ENCODE data around the gene ARID4B.

GRCh38 chr1:235149824-235150223 is 178.2 kb downstream of the ARID4B start:
- no peak for TF ChIP-seq CTCF (IDR thresholded peaks at IDR 0.05 in 4 of 5, conservative IDR thresholded peaks at IDR 0.05 in 1 of 5)
- TF ChIP-seq POLR2A (IDR thresholded peaks at IDR 0.05) = no peak
